T47D (cell line): ENCODE results near the gene NDUFS6.

ENCODE experiments used
- DNase-seq, 2 experiments: peaks; one replicate each; pipeline versions ENCODE4 v3.0.0 to v3.0.0-alpha.2; 2011 to 2012; ENCODE audit warnings: low read depth in 1 of 2, low spot score in 1 of 2
- JUND ChIP-seq: IDR thresholded peaks from 2 replicates; pipeline ENCODE4 v1.6.1; 2012; ENCODE audit warnings: low read depth
- in situ Hi-C: cut with HindIII; loops from 2 replicates; pipeline ENCODE4 v1.10.0; 2016; ENCODE audit warnings: low sequenced_read_pairs, low pct_unique_long_range_greater_than_20kb

Gene NDUFS6

DNA sequence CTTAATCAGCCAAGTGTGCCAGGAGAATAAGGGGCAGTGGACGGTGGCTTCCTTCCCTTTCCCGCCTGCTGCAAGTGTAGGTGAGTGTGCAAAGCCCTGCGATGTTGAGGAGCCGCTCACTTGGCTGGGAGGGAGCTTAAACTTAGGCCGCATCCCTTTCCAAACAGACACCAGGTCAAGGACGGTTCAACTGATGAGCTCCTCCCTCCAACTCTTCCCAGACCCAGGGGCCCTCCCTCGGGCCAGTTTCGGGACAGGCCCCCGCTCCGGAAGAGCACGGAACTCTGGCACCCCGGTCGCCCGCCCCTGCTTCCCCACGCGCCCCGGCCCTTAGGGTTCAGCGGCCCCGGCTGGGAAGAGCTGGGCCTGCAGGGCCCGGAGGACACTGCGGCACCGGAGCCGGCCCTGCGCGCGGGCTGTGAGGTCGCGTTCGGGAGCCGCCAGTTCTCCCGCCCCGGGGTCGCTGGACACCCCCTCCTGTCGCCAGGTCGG is 2.1 kb upstream of the NDUFS6 start:
- peak in 1 of 2 experiments; percentile 27 for DNase-seq
- in situ Hi-C loops = no loop called here
- TF ChIP-seq JUND = no peak

DNA sequence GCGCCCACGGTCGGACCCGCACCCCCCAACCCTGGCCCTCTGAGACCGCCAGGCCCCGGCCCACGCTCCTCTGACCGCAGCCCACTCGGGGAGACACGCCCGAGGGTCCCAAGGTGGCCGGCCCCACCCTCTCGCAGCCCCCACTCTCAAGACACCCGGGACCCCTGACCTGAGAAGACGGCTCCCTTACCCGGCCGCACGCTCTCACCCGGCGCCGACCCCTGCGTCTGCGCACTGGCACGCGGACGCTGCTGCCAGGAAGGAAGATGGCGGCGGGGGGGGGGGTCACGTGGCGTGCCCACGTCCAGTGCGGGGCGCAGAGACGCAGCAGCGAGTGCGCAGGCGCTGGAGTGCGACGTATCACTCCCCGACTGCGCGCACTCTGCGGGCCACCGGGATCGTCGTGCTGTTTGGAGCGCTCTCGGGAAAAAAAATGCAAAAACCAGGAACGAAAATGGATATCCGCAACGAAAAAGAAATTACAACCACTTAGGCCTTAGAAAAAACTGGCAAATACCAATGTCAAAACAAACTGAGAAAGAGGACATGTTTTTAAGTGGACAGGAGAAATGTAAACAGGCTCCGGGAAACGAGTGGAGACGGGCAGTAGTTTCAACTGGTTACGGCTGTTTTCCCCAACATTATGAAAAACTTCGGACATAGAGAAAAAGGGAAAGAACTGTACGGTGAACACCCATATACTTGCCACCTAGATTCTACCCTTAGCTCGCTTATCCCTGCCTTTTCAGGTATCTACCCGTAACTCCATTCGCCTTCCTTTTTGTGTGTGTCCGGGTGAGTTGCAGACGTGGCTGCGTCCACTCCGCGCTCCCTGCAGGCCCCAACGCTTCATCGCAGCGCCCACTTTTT is 1.4 kb upstream of the NDUFS6 start, which contains the start of gene MRPL36:
MRPL36 (minus strand) TSS at position 236 of the 870 bp plus-strand sequence. CDS start 902 bp downstream, outside the sequence.
- in situ Hi-C loops = no loop called here
- peak; percentile 93 to 95 for DNase-seq
- no peak for TF ChIP-seq JUND

DNA sequence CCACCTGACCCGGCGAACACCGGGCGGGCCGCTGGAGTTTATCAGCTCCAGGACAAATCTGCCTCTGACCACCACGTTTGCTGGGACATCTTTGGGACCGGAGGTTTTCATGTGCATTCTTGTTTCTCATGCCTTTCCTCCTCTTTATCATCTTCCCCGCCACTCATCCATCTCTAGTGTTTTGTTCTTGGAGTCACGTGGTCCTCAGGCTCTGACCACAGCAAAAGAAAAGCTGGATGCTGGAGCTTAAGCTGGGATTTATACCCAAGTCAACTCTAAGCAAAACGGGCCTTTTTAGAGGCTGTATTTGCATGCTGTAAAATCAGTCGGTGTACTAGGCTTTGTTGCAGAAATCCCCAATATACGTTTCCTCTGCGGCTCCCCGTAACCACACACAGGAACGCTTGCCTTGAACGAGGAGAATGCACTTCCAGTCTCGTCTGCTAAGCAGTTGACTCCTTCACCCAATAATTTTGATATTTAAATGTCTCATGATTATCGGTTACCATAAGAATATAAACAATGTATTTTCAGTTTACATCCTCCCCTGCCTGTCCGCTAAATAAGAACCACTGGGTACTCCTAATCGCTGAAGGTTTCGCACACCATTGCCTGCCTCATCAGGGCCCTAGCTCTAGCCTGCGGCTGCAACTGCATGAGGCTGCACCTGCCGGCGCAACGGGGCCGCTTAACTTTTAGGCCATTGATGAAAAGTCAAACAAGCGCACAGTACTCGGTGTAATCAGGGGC is 560 bp upstream of the NDUFS6 start:
- TF ChIP-seq JUND = no peak
- in situ Hi-C loops = no loop called here
- DNase-seq = peak in 1 of 2 experiments; percentile 29

DNA sequence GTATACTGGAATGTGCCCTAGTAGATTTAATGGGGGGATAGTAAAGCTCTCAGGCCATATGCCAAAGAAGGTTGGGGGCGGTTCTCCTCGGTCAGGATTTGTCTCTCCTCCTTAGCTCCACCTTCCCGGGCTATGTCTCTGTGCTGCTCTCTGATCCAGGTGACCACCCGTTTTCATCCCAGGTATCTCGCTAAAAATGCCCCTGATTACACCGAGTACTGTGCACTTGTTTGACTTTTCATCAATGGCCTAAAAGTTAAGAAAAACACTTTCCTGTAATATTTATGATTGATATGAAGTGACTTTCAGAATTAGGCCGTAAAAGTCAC is 724 bp downstream of the NDUFS6 start:
- no peak for TF ChIP-seq JUND
- in situ Hi-C loops = no loop called here
- peak; percentile 31 to 54 for DNase-seq

DNA sequence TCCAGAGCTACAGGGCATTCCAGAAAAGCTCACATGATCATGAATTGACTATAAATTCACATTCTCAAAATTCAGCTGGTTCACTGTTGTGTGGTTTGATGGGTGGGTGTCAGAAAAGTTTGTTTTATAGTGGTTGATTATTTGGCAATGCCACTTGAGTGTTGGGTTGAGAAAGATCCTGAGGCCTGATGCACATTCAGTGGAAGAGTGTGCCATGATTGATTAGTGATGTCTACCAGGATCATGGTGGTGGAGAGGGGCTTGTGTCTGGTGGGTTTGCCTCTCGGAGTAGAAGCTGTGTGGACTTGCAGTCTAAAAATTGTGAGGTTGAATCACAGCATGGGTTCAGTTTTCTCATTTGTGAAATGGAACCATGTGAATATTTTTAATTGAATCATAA is 2.0 kb downstream of the NDUFS6 start:
- no peak for DNase-seq
- in situ Hi-C loops = no loop called here
- TF ChIP-seq JUND = no peak

DNA sequence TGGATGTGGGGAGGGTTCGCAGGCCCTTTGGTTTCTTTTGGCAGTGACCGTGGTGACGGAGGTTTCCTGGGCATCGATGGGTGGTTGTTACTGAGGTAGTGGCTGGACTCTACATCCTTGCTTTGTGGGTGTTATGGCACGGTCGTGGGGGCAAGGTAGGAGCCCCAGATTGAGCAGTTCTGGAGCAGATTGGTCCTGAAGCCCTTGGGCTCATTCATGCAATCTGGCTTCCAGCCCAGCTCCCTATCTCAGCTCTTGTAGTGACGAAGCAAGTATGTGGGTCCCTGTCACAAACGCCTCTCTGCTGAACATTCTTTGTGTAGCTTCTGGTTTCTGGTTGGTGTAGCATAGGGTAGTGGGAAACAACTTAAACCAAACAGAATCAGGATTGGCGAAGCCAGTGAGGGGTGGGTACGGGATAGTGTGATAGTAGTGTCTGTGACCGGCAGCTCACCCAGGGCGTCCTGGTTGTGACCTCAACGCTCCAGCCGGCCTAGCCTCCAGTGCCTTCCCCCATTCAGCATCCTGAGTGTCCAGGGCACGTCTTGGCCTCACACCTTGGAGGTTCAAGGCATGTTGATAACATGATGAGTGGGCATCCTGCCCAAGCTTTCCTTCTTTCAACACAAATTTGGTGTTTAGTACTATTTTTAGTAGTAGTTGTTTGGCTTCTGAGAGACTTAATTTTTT is 2.9 kb downstream of the NDUFS6 start:
- in situ Hi-C loops = no loop called here
- TF ChIP-seq JUND = no peak
- DNase-seq = no peak

DNA sequence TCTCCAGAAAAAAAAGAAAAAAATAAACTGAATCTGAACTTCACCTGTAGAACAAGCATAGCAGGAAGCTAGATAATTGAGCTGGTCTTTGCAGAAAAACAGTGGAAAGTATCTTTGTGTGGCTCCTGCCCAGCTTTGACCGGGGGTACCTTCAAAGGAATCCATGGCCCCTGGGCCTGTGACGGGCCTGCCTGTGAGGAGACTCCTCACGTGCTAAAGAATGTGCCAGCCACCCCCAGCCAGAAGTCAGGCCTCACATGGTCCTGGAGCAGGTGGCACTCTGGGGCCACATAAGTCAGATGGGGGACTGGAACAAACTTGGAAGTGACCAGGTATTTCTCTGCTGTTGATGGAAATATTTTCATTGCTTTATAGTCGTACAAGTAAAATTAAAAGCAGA is 4.1 kb downstream of the NDUFS6 start:
- in situ Hi-C loops = no loop called here
- no peak for DNase-seq
- no peak for TF ChIP-seq JUND

DNA sequence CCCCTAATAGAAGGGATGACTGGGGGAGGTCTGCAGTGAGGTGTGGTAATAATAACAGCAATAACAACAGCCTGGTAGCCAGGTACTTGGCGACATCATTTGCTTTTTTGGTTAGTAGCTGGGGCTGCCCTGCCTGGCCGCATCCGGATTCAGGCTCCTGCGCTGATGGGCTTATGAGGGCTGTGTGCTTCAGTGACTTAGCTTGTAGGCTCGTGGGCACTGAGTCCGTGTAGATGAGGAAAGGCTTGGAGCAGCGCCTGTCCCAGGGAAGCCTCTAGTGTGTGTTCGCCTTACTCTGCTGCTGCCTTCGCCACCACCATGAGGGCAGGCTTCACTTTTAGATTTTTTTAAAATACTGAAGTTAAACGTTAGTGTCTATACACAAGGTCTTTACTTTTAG is 4.5 kb downstream of the NDUFS6 start:
- TF ChIP-seq JUND = no peak
- DNase-seq = no peak
- in situ Hi-C loops = no loop called here

DNA sequence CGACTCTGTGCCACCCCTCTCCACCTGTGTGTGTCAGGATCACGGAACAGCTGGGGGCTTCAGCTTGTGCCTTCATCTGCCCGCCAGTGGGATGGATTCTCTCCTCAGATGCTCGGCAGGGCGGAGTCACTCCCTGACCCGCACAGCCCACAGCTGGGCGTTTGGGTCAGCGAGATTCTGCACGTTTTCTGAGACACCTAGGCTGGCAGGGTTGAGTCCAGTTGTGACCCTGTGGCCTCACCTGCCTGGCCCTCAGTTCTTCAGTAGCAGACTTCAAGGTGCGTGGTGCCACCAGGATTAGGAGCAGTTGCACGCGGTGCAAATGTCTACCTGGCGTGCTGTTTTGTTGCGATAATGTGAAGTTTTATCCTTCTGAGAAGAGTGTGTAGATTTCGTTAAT is 5.0 kb downstream of the NDUFS6 start:
- in situ Hi-C loops = no loop called here
- no peak for DNase-seq
- TF ChIP-seq JUND = no peak

DNA sequence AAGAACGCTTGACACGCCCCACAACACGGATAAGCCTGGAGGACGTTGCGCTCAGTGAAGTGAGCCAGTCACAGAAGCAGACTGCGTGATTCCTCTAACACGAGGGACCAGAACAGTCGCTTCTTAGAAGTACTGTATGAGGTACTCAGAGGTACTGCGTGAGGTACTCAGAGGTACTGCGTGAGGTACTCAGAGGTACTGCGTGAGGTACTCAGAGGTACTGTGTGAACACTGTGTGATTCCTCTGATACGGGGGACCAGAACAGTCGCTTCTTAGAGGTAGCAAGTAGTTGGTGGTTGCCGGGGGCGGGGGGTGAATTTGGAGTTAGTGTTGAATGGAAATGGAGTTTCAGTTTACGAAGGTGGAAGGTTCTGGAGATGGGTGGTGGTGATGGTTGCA is 5.8 kb downstream of the NDUFS6 start:
- in situ Hi-C loops = no loop called here
- DNase-seq = no peak
- no peak for TF ChIP-seq JUND

DNA sequence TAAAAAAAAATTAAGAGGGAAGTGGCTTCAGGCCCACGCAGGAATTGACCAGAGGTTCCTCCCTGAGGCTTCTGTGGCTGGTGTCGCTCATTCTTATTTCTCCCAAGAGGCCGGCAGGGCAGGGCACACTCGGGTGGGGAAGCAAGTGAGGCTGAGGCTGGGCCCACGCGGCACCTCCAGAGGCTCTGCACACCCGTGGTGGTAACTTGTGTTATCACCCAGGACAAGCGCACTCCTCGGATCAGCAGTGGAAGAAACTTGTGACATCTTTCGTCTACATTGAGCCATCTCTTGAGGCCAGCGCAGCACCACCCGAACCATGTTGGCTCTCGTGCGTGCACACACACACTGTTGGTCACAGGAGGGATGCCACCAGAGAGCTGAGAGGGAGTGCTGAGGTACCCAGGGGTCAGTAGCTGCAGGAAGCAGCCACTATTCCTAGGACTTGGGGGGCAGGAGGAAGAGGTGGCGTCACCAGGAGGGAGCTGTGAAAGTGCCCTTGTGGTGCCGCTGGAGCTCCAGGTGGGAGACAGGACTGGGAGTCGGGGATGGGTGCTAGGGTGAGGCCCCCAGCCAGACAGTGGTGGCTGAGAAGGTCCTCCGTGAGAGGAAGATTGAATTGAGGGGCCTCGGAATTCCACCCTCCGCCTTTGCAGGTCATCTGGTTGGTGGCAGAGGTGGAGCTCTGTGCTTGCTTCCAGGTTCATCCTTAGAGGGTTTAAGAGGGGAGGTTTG is 6.4 kb downstream of the NDUFS6 start:
- DNase-seq = no peak
- TF ChIP-seq JUND = no peak
- in situ Hi-C loops = no loop called here

DNA sequence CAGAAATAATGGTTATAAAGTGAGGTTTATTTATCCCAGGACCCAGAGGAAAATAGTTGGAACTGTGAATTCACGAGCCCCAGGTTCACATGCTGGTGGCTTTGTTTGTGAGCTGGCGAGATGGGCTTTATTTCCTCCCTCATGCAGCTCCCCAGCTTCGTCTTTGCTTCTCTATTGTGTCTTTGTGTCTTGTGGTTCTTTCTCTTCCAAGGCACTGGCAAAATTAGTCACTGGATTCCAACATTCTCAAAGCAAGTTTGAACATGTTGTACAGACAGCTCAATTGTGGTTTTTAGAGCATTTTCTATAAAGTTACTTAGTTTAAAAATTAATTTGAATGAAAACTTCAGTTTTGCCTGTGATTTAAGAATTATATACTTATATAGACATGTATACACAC is 7.2 kb downstream of the NDUFS6 start:
- in situ Hi-C loops = no loop called here
- no peak for TF ChIP-seq JUND
- DNase-seq = no peak
